GM18498 (cell line): ENCODE data around the gene PEX3.
"Not testable (repeated sequence)": the region's sequence is repeated elsewhere in the genome, so short reads cannot be mapped to it uniquely, and the experiment has no call there.

Source experiments
- ATAC-seq: cut with Tn5 transposase; IDR thresholded peaks from one replicate; pipeline ENCODE4 v1.9.1; 2021; ENCODE audit warnings: mild to moderate bottlenecking, moderate library complexity; ENCODE audit not compliant: unreplicated experiment

The PEX3 gene

DNA sequence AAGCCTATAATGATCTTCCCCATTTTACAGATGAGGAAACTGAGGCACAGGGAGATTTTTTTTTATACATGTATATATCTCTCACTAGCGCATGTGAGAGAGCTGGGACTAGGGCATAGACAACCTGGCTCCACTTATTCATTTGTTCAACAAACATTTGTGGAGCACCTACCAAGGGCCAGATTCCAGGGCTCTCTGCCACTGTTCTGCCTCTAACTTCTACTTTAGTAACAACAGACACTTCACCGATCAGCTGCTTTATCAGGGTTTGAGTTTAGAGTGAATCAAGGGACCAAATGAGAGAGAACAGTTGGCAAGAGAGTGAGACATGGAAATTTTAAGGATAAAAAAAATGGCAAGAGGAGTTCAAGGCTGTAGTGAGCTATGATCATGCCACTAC, 7.5 kb upstream of the PEX3 start:
- ATAC-seq = no peak

- not testable (repeated sequence) for ATAC-seq
Observed at GRCh38 chr6:143447865-143448264, 2.7 kb upstream of the PEX3 start.

GRCh38 chr6:143449082-143449713, 1.4 kb upstream of the PEX3 start:
- no peak for ATAC-seq

GRCh38 chr6:143449714-143450452, 722 bp upstream of the PEX3 start:
- ATAC-seq = no peak

GRCh38 chr6:143451531-143451930, 926 bp downstream of the PEX3 start:
- ATAC-seq = no peak

GRCh38 chr6:143457563-143458359, 7.2 kb downstream of the PEX3 start:
- no peak for ATAC-seq

DNA sequence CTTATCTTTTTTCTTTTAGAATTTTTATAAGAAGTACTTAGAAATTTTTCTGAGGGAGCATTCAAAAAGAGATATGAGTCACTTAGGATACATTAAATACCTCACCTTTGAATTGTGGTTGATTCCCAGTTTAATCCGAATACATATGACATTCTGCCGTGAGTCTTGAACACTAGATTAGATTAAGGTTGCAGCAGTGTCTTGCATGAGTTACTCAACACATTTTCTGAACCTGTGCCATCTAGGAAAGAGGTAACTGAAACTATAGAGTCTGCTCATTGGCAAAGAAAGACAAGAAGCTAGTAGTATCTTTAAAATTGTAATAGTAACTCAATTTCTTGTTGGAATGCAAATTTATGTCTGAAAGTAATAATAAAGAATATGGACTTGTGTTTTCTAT, 14.9 kb downstream of the PEX3 start:
- ATAC-seq = no peak

- ATAC-seq = no peak
Observed at GRCh38 chr6:143468026-143468425, 17.4 kb downstream of the PEX3 start.

- ATAC-seq = not testable (repeated sequence)
Observed at GRCh38 chr6:143468823-143469222, 18.2 kb downstream of the PEX3 start.

- ATAC-seq = no peak
Observed at GRCh38 chr6:143471822-143472221, 21.2 kb downstream of the PEX3 start.

GRCh38 chr6:143476545-143476944, 25.9 kb downstream of the PEX3 start:
- ATAC-seq = no peak

DNA sequence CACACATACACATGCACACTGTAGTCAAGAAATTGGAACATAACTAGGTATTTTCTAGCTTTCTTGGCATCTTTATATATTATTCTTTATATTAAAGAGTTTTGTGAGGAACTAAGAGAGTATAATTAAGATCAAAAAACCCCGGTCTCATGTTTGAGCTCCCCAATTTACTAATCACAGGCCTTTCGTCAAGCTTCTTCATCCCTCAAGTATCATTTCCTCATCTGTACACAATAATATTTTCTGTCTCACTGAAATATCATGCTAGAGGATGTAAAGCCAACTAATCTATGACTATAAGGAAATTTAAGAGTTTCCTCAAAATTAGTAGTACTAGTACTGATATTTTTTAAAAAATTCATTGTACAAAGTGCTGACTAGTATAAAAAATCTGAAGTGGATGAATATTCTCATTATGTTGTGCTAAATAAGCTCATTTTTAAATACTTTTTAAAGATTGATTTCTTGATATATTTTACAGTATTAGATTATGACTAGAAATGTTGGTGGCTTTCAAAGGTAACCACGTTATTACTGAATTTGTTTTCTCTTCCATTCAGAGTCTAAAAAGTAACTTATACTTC, 28.0 kb downstream of the PEX3 start:
- no peak for ATAC-seq

DNA sequence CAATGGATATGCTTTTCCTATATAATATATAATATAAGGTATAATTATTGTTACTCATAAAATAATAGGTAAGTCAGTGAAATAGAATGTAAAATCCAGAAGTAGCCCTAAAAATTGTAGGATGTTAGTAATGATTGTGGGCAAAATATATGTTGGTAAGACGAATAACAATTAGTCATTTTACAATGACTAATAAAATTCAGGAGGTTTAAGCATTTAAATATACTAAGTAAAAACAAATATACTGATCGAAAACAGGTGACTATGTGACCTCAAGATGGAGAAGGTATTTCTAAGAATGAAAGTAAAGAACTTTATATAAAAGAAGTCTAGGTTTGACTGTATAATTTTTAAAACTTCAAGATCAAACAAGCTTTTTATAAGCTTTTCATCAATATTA, 32.0 kb downstream of the PEX3 start:
- no peak for ATAC-seq

DNA sequence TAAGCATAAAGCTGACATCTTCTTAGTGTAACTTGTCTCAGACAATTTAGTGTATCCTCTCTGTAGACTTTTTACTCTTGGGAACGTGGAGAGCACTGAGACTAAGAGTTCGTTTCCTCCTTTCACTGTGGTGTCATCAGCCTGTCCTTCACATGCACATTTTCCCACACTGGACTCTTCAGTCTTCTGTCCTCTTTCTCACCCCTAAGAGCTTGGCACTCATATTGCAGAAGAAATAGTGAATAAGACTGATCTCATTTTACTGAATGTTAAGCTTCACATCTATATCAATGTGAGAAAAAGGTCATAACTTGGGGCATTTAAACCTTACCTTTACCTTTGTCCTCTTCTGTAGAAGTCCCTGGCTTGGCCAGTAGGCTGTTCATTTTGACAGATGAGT, 35.4 kb downstream of the PEX3 start:
- ATAC-seq = no peak

DNA sequence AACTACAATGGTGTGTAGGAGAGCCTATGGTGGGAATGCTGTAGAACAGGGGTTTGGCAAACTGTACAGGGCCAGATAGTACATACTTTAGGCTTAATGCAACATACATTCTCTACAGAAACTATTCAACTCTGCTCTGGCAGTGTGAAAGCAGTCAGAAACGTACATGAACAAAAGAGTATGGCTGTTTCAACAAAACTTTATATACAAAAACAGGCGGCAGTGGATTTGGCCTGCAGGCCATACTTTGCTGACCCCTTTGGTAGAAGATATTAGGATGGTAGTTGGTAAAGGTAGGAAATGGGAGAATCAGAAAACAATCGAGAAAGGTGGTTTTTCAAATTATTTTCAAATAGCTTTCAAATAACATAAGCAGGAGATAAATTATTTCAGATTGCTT, 36.1 kb downstream of the PEX3 start:
- ATAC-seq = no peak

GRCh38 chr6:143490244-143490643, 39.6 kb downstream of the PEX3 start:
- ATAC-seq = no peak

DNA sequence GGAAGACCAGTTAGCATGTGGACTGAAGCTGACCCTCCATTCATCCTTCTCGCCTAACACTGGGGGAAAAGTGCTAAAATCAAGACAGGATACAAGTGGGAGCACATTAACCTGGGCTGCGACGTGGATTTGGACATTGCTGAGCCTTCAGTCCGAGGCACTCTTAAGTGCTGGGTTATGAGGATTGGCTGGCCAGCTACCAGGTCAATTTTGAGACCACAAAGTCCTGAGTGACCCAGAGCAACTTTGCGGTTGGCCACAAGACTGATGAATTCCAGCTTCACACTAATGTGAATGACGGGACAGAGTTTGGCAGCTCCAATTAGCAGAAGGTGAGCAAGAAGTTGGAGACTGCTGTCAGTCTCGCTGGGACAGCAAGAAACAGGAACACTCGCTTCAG, 40.2 kb downstream of the PEX3 start:
- no peak for ATAC-seq

- no peak for ATAC-seq
Observed at GRCh38 chr6:143496974-143497373, 46.4 kb downstream of the PEX3 start.

GRCh38 chr6:143498428-143498827, 47.8 kb downstream of the PEX3 start:
- ATAC-seq = no peak

DNA sequence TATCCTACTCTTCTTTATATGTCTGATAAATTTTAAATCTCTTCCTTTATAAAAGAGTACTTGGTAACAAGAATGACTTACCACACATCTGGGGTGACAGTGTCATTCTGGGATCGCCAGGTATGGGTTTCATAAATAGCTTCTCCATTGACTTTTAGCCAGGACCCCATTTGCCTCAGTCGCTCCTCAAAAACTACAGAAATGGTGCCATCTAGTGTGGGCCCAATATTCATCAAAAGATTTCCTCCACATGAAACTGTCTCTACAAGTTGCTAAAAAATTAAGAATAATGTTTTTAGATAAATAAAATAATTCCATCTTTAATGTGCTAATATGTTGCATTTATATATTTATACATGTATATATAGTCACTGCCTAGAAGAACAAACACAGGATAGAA, 51.2 kb downstream of the PEX3 start:
- ATAC-seq = no peak

- no peak for ATAC-seq
Observed at GRCh38 chr6:143504369-143504768, 53.8 kb downstream of the PEX3 start.

- ATAC-seq = no peak
Observed at GRCh38 chr6:143505111-143505510, 54.5 kb downstream of the PEX3 start.
